NCI-H1930 (cell line): ENCODE data around the gene G6PC1.
A peak's percentile ranks its signal among the peaks of the same experiment; 100 is the strongest.

Source experiments
- DNase-seq, 2 experiments: peaks; one replicate each; lab custom pipeline; 2025; lab: John Stamatoyannopoulos, UW

G6PC1 gene

GRCh38 chr17:42937712-42938596 lies 37.4 kb downstream of the G6PC1 start:
- peak; percentile 64 to 66 for DNase-seq

GRCh38 chr17:42944211-42944610 lies 43.6 kb downstream of the G6PC1 start:
- DNase-seq: no peak

- DNase-seq: no peak
These were observed 46.2 kb downstream of the G6PC1 start for GRCh38 chr17:42946812-42947211.

GRCh38 chr17:42950044-42950783 lies 49.6 kb downstream of the G6PC1 start:
- DNase-seq: no peak
